HFF-Myc (cell line): ENCODE results near the gene TNFRSF6B.

ENCODE experiments used
- DNase-seq: peaks from one replicate; pipeline ENCODE4 v3.0.0-alpha.2; 2011; ENCODE audit warnings: low read depth; ENCODE audit errors: extremely low read depth
- H3K4me3 ChIP-seq: replicated peaks from 2 replicates; pipeline ENCODE4 v1.5.1; 2011; ENCODE audit warnings: low read depth, mild to moderate bottlenecking, control low read depth, low read length
- TF ChIP-seq, protein P1 (sequence below): IDR thresholded peaks from 2 replicates; pipeline ENCODE4 v1.5.1; 2012; ENCODE audit warnings: mild to moderate bottlenecking, low read depth, low read length, control low read depth; ENCODE audit errors: missing control alignments

The TNFRSF6B gene

DNA sequence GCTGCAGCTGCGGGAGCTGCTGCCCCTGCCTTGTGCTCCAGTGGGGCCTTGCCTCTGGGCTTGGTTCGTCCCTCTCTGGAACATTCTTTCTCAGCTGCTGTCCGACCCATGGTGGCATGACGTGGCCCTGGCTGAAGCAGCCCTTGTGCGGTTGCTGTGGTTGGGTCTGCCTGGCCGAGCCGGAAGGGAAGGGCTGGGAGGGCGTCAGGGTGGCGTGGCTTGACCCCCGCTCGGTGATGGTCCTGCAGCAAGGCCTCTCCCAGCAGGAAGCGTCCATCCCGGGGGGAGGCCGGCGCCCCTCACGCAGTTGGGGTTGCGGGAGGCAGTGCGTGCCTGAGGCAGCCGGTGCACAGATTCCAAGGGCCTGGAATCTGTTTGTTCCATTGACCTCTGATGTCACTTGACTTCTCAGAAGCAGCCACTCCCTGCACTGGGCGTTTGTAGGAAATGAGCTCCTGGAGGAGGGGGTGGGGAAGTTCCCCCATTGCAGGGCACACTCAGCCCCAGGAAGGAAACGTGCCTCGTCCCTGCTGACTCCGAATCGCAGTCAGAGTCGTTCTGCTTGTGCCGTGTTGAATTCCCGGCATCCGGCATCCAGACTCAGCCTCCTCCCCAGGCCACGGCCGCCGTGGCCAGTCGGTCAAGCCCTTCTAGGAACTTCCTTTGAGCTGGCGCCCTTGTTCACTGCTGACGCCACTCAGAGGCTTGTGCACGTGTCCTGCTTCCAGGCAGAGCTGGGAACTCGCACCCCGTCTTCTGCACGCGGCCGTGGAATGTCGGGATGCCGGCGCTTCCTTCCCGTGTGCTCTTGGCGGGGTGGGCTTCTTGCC, 9.7 kb upstream of the TNFRSF6B start:
- H3K4me3 ChIP-seq: no peak overlapping the region
- peak; percentile 69 for DNase-seq
- TF ChIP-seq, protein P1, sequence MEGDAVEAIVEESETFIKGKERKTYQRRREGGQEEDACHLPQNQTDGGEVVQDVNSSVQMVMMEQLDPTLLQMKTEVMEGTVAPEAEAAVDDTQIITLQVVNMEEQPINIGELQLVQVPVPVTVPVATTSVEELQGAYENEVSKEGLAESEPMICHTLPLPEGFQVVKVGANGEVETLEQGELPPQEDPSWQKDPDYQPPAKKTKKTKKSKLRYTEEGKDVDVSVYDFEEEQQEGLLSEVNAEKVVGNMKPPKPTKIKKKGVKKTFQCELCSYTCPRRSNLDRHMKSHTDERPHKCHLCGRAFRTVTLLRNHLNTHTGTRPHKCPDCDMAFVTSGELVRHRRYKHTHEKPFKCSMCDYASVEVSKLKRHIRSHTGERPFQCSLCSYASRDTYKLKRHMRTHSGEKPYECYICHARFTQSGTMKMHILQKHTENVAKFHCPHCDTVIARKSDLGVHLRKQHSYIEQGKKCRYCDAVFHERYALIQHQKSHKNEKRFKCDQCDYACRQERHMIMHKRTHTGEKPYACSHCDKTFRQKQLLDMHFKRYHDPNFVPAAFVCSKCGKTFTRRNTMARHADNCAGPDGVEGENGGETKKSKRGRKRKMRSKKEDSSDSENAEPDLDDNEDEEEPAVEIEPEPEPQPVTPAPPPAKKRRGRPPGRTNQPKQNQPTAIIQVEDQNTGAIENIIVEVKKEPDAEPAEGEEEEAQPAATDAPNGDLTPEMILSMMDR: no peak

DNA sequence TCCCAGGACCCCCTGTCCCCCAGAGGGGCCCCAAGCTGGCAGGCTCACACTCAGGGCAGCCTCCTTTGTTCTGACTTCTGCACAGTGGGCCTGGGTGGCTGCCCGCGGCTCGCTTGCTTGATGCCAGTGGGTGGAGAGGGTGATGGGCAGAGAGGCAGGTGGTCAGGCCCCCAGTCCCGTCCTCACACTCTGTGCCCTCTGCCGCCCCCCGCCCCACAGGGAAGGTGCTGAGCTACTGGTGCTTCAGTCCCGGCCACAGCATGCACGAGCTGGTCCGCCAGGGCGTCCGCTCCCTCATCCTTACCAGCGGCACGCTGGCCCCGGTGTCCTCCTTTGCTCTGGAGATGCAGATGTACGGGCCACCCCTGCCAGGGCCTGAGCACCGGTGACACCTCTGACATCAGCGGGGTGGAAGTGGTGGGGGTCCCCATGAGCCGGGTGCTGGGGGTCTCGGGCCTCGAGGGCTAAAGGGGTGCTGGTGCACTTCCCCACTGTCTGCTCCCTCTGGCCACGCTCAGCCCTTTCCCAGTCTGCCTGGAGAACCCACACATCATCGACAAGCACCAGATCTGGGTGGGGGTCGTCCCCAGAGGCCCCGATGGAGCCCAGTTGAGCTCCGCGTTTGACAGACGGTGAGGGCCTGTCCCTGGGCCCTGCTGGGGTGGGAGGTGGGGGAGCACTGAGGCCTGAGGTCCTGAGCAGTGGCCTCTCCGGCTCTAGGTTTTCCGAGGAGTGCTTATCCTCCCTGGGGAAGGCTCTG, 8.9 kb upstream of the TNFRSF6B start:
- no peak overlapping the region for H3K4me3 ChIP-seq
- DNase-seq: no peak
- TF ChIP-seq, protein P1: no peak

DNA sequence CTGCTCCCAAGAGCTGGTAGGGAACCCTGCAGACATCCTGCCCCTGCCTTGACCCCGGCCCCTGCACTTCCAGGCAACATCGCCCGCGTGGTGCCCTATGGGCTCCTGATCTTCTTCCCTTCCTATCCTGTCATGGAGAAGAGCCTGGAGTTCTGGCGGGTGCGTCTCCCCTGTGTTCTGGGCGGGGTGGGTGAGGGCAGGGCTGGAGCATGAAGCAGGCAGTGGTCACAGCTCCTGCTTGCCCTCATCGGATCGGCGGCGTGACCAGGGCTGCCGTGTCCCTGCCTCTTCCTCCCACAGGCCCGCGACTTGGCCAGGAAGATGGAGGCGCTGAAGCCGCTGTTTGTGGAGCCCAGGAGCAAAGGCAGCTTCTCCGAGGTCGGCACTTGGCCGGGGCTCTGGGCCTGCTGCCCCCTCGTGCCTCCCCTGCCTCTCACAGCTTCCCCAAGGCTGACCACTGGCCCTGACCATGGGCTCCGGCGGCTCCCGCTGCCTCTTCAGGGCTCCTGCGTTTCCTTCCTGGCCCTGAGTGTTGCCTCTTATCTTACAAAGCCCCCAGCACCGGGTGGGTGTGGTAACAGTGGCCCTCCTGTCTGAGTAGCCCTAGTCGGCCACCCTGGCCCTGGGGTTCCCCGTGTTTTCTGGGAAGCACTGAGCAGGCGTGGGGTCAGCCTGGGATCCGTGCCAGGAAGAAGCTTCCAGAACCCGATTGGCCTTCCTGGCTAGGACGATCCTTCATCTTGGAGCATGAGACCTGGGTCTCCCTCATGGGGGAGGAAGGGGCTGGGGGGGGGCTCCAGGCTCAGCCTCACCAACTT, 8.0 kb upstream of the TNFRSF6B start:
- TF ChIP-seq, protein P1: no peak
- H3K4me3 ChIP-seq: no peak overlapping the region
- no peak for DNase-seq

DNA sequence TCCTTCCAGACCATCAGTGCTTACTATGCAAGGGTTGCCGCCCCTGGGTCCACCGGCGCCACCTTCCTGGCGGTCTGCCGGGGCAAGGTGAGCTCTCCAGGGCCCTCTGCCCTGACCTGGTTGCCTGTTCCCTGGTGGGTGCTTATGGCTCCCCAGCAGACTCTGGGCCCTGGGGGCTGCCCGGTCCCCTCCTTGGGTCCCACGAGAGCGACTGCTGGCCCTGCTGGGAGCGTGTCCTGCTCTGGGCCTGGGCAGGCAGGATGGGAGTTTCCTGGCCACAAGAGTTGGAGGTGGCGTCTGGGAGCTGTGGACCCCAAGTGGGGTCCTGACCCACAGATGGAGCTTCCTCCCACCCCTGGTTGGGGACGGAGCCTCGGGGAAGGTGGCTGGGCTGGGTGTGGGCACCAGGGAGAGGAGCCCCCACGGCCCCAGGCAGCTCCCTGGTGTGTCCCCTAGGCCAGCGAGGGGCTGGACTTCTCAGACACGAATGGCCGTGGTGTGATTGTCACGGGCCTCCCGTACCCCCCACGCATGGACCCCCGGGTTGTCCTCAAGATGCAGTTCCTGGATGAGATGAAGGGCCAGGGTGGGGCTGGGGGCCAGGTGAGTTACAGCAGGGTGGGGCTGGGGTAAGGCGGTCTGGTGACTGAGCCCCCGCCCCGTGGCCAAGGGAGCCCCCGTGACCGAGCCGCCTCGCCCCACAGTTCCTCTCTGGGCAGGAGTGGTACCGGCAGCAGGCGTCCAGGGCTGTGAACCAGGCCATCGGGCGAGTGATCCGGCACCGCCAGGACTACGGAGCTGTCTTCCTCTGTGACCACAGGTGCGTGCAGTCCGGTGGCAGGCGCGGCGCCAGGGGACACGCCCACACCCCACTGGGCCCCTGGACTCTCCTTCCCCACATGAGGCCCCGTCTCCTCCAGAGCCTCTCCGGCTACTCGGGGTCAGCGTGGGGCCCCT, 7.1 kb upstream of the TNFRSF6B start:
- no peak for DNase-seq
- no peak overlapping the region for H3K4me3 ChIP-seq

DNA sequence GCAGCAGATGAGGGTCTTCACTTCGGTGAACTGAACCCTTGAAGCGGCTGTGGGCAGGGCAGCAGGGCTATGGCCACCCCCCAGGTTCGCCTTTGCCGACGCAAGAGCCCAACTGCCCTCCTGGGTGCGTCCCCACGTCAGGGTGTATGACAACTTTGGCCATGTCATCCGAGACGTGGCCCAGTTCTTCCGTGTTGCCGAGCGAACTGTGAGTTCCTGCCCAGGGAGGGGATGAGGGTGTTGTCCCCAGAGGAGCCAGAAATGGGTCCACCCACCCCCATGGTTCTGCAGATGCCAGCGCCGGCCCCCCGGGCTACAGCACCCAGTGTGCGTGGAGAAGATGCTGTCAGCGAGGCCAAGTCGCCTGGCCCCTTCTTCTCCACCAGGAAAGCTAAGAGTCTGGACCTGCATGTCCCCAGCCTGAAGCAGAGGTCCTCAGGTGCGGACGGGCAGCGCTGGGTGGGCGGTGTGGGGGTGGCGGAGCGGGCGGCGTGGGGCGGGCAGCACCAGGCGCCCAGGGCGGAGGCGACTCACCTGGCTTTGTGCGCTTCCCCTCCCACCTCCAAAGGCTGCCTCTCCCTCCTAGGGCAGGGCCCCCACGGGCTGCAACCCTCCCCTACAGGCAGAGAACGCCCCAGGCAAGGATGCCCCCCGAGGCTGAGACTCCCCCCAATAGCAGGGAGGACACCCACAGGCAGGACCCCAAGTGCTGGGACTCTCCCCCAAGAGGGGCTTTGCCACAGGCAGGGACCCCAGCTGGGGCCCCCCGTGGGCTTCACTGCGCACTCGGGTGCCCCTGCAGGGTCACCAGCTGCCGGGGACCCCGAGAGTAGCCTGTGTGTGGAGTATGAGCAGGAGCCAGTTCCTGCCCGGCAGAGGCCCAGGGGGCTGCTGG, 6.2 kb upstream of the TNFRSF6B start:
- TF ChIP-seq, protein P1: no peak
- no peak for DNase-seq
- no peak overlapping the region for H3K4me3 ChIP-seq

More for the DNA sequence above, 7.1 kb upstream of the TNFRSF6B start:
- TF ChIP-seq, protein P1: no peak
